Measurements from ENCODE around the gene CDC42EP1. TPM values are rescaled to one million over a fixed set of nuclear protein-coding genes. Genes with fewer than 3 reads are reported as not detected.

The CDC42EP1 gene
- total RNA-seq, 1 experiment from 2014 or later, result 12.7 TPM

GRCh38 chr22:37611207-37611606 is 50.9 kb downstream of the CDC42EP1 start (continued):
- no peak for TF ChIP-seq FOXP4 (CRISPR knock-in tag; IDR thresholded peaks at IDR 0.05)
- TF ChIP-seq TEAD4 (CRISPR knock-in tag; IDR thresholded peaks at IDR 0.05), result no peak

DNA sequence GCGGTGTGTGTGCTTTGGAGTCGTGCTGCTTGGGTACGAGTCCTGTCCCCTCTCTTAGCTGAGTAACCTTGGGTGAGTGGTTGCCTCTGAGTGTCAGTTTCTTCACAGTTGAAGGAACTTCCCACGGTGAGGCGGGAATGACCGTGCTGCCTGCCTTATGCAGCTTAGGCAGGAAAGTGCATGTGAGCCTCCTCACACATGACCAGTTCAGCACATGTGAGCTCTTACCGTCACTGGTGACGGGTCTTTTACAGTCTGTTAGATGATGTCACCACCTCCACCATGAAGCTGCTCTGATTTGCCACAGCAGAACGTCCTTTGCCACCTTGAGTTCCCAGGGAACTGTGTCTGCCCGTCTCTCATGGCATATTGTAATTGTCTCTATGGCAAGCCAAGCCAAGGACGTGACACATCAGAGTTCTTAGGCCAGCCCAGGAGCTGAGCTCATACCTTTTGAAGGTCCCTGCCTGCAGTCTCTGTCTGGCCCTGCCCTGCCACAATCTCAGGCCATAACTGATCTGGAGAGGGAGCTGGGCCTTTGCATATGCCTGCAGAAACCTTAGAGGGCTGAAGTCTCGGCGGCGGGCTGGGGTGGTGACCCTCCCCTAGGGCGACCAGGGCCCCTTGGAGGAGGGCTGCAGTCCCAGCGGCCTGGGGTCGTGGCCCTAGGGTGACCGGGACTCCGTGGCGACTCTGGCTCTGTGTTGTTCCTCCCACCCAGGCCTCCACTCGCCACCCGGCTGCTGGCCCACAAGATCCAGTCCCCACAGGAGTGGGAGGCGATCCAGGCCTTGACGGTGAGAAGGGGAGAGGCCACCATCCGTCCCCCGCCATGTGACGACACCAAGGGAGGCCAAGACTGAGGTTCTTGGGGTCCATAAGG is 56.2 kb downstream of the CDC42EP1 start:
- no peak overlapping the region for H3K4me3 Mint-ChIP-seq
- TF ChIP-seq ERG (CRISPR knock-in tag; IDR thresholded peaks at IDR 0.05), result no peak
- no peak for TF ChIP-seq PREB (CRISPR knock-in tag; IDR thresholded peaks at IDR 0.05; ENCODE audit: borderline replicate concordance)
- no peak for TF ChIP-seq TEAD1 (CRISPR knock-in tag; IDR thresholded peaks at IDR 0.05)
- TF ChIP-seq, protein P1, sequence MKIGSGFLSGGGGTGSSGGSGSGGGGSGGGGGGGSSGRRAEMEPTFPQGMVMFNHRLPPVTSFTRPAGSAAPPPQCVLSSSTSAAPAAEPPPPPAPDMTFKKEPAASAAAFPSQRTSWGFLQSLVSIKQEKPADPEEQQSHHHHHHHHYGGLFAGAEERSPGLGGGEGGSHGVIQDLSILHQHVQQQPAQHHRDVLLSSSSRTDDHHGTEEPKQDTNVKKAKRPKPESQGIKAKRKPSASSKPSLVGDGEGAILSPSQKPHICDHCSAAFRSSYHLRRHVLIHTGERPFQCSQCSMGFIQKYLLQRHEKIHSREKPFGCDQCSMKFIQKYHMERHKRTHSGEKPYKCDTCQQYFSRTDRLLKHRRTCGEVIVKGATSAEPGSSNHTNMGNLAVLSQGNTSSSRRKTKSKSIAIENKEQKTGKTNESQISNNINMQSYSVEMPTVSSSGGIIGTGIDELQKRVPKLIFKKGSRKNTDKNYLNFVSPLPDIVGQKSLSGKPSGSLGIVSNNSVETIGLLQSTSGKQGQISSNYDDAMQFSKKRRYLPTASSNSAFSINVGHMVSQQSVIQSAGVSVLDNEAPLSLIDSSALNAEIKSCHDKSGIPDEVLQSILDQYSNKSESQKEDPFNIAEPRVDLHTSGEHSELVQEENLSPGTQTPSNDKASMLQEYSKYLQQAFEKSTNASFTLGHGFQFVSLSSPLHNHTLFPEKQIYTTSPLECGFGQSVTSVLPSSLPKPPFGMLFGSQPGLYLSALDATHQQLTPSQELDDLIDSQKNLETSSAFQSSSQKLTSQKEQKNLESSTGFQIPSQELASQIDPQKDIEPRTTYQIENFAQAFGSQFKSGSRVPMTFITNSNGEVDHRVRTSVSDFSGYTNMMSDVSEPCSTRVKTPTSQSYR (CRISPR knock-in tag; IDR thresholded peaks at IDR 0.05), result no peak
- TF ChIP-seq FOXP1 (CRISPR knock-in tag; IDR thresholded peaks at IDR 0.05; ENCODE audit: borderline replicate concordance), result no peak
- no peak for TF ChIP-seq MYBL2 (CRISPR knock-in tag; IDR thresholded peaks at IDR 0.05)
- TF ChIP-seq ZBTB21 (CRISPR knock-in tag; IDR thresholded peaks at IDR 0.05; ENCODE audit: borderline replicate concordance), result no peak
- H3K27me3 Mint-ChIP-seq (ENCODE audit: low read depth), result no peaks in the 10 kb centered on the region
- ChIA-PET CTCF (interaction anchor here (1.6 to 2.0 kb wide), 2 partner anchors 9 to 10 kb away, joined by 6 to 10 read pairs; no protein-coding TSS in a partner anchor), POLR2A (no interaction called here)
- DNase-seq (ENCODE audit: low spot score), result no peak
- H3K4me1 Mint-ChIP-seq, result no peaks in the 10 kb centered on the region
- no peak for ATAC-seq
- H3K36me3 Mint-ChIP-seq, result peaks cover 31% of the 10 kb centered on the region
- no peak overlapping the region for H3K27ac Mint-ChIP-seq
- no peaks in the 10 kb centered on the region for H3K9me3 Mint-ChIP-seq

DNA sequence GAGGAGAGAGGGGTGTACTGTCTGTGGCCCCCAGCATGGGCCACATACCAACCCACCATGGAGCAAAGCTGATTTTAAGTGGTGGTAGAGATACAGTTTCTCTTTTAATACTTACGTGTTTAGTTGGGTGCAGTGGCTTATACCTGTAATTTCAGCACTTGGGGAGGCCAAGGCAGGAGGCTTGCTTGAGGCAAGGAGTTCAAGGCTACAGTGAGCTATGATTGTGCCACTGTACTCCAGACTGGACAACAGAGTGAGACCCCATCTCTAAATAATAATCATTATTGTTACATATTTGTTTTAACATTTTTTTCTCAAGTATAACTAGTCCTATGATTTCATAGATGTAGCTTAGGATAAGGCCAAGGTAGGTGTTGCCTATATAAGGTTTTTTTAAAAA is 57.2 kb downstream of the CDC42EP1 start:
- H3K27ac Mint-ChIP-seq, result no peak overlapping the region
- no peaks in the 10 kb centered on the region for H3K27me3 Mint-ChIP-seq (ENCODE audit: low read depth)
- DNase-seq (ENCODE audit: low spot score) (no peak), ATAC-seq (no peak)
- no peaks in the 10 kb centered on the region for H3K4me1 Mint-ChIP-seq
- H3K36me3 Mint-ChIP-seq, result peaks cover 31% of the 10 kb centered on the region
- H3K4me3 Mint-ChIP-seq, result no peak overlapping the region
- H3K9me3 Mint-ChIP-seq, result no peaks in the 10 kb centered on the region
- CTCF ChIA-PET, result interaction anchor here (1.1 to 1.6 kb wide), 3 partner anchors 10 to 26 kb away, joined by 5 to 6 read pairs (median 6); no protein-coding TSS in a partner anchor
- POLR2A ChIA-PET, result no interaction called here
- TF ChIP-seq GTF2I (CRISPR knock-in tag; conservative IDR thresholded peaks at IDR 0.05) (no peak), ZBTB21 (CRISPR knock-in tag; IDR thresholded peaks at IDR 0.05; ENCODE audit: borderline replicate concordance) (no peak), MYBL2 (CRISPR knock-in tag; IDR thresholded peaks at IDR 0.05) (no peak), SOX15 (CRISPR knock-in tag; IDR thresholded peaks at IDR 0.05) (no peak), ZNF317 (CRISPR knock-in tag; IDR thresholded peaks at IDR 0.05; ENCODE audit: borderline replicate concordance, low read depth) (no peak), FOXP4 (CRISPR knock-in tag; IDR thresholded peaks at IDR 0.05) (no peak), ZNF396 (CRISPR knock-in tag; IDR thresholded peaks at IDR 0.05; ENCODE audit: borderline replicate concordance) (no peak), ZNF232 (CRISPR knock-in tag; IDR thresholded peaks at IDR 0.05) (no peak), ERG (CRISPR knock-in tag; IDR thresholded peaks at IDR 0.05) (no peak), CREB1 (CRISPR knock-in tag; IDR thresholded peaks at IDR 0.05) (no peak), IRF2 (CRISPR knock-in tag; IDR thresholded peaks at IDR 0.05; ENCODE audit: borderline replicate concordance, low read depth) (no peak)
- TF ChIP-seq, protein P2, sequence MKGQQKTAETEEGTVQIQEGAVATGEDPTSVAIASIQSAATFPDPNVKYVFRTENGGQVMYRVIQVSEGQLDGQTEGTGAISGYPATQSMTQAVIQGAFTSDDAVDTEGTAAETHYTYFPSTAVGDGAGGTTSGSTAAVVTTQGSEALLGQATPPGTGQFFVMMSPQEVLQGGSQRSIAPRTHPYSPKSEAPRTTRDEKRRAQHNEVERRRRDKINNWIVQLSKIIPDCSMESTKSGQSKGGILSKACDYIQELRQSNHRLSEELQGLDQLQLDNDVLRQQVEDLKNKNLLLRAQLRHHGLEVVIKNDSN (CRISPR knock-in tag; IDR thresholded peaks at IDR 0.05), result no peak
- TF ChIP-seq, protein P3, sequence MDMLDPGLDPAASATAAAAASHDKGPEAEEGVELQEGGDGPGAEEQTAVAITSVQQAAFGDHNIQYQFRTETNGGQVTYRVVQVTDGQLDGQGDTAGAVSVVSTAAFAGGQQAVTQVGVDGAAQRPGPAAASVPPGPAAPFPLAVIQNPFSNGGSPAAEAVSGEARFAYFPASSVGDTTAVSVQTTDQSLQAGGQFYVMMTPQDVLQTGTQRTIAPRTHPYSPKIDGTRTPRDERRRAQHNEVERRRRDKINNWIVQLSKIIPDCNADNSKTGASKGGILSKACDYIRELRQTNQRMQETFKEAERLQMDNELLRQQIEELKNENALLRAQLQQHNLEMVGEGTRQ (CRISPR knock-in tag; IDR thresholded peaks at IDR 0.05), result no peak

Measured in WTC11 (cell line).